Endothelial cell of umbilical vein (primary cell): ENCODE results near the gene HTRA2. TPM values are rescaled to one million over a fixed set of nuclear protein-coding genes. Genes with fewer than 3 reads are reported as not detected.

ENCODE experiments used
- BruUV-seq: library from RNA; stranded (reverse); fragments of 400-500 nt; replicated peaks from 2 replicates; lab custom pipeline; 2021; lab: Mats Ljungman, UMichigan
- CTCF ChIA-PET: fragments of 300-600, 350-600 bp; sonication (Branson Sonifier 250); formaldehyde crosslinking; loops from one replicate; lab custom pipeline; 2021; ENCODE audit warnings: antibody characterized with exemption, inconsistent platforms; lab: Charles Lee
- POLR2A ChIA-PET: fragments of 300-600, 350-600 bp; sonication (Branson Sonifier 250); formaldehyde crosslinking; loops from one replicate; lab custom pipeline; 2021; ENCODE audit warnings: antibody characterized with exemption, inconsistent platforms; lab: Charles Lee
- DNase-seq: peaks from one replicate; pipeline ENCODE4 v3.0.0-alpha.2; 2011; ENCODE audit warnings: low read depth, low spot score
- FAIRE-seq: peaks from 2 replicates; lab custom pipeline; 2011; peaks lifted over from hg19 to GRCh38; lab: Jason Lieb, UNC
- H2AFZ ChIP-seq: 2 replicates; pipeline ENCODE4 v1.6.0; 2012; ENCODE audit warnings: low read depth, low read length, control low read depth, inconsistent platforms
- H3K27ac ChIP-seq: 2 replicates; pipeline ENCODE4 v1.5.1; 2011; ENCODE audit warnings: low read depth, mild to moderate bottlenecking, control low read depth, low read length, moderate library complexity; ENCODE audit not compliant: insufficient read depth
- H3K27me3 ChIP-seq, 2 experiments: 2 replicates each; pipeline versions ENCODE4 v1.6.0 to v1.6.1; 2011; ENCODE audit warnings: low read length in 2 of 2, mixed read lengths in 1 of 2; ENCODE audit not compliant: control insufficient read depth in 2 of 2, insufficient read depth in 2 of 2
- H3K36me3 ChIP-seq, 2 experiments: 2 replicates in 1 of 2; 3 replicates in 1 of 2; pipeline ENCODE4 v1.5.1; 2011; ENCODE audit warnings: low read length in 2 of 2, mild to moderate bottlenecking in 1 of 2, moderate library complexity in 1 of 2; ENCODE audit not compliant: control insufficient read depth in 2 of 2, insufficient read depth in 2 of 2; ENCODE audit errors: extremely low read depth in 1 of 2
- H3K4me1 ChIP-seq: 3 replicates; pipeline ENCODE4 v1.5.1; 2011; ENCODE audit warnings: mild to moderate bottlenecking, low read length; ENCODE audit not compliant: control insufficient read depth, insufficient read depth; ENCODE audit errors: extremely low read depth
- H3K4me2 ChIP-seq: 2 replicates; pipeline ENCODE4 v1.6.1; 2011; ENCODE audit warnings: low read length, control low read depth, mixed read lengths; ENCODE audit not compliant: insufficient read depth
- H3K4me3 ChIP-seq, 3 experiments: fragments of 200-600 bp in 1 of 3; sonication (generic), shearing (Covaris generic) in 1 of 3; replicated peaks in 1 of 3; 2 replicates each; pipeline ENCODE4 v1.5.1; 2011 to 2016; ENCODE audit warnings: control low read depth in 3 of 3, low read length in 3 of 3, mild to moderate bottlenecking in 2 of 3, inconsistent platforms in 1 of 3, low read depth in 1 of 3, moderate library complexity in 1 of 3; ENCODE audit not compliant: insufficient read depth in 1 of 3
- H3K79me2 ChIP-seq: 2 replicates; pipeline ENCODE4 v1.6.0; 2012; ENCODE audit warnings: low read length, inconsistent platforms; ENCODE audit not compliant: control insufficient read depth, insufficient read depth
- H3K9ac ChIP-seq: replicated peaks from 2 replicates; pipeline ENCODE3; 2011; ENCODE audit warnings: low read length, control low read depth; ENCODE audit not compliant: insufficient read depth; ENCODE audit errors: extremely low read depth
- H3K9me1 ChIP-seq: replicated peaks from 3 replicates; pipeline ENCODE4 v1.6.0; 2011; ENCODE audit warnings: mild to moderate bottlenecking, low read length; ENCODE audit not compliant: control insufficient read depth, insufficient read depth; ENCODE audit errors: extremely low read depth
- H3K9me3 ChIP-seq: replicated peaks from 2 replicates; pipeline ENCODE4 v1.5.1; 2012; ENCODE audit warnings: low read length, inconsistent platforms; ENCODE audit not compliant: control insufficient read depth, insufficient read depth
- H4K20me1 ChIP-seq: replicated peaks from 2 replicates; pipeline ENCODE3; 2011; ENCODE audit warnings: mild to moderate bottlenecking, low read length; ENCODE audit not compliant: control insufficient read depth, insufficient read depth; ENCODE audit errors: extremely low read depth
- EZH2 ChIP-seq: IDR thresholded peaks from 2 replicates; pipeline ENCODE4 v1.6.1; 2012; ENCODE audit warnings: borderline replicate concordance, low read depth, mild to moderate bottlenecking, moderate library complexity, low read length, inconsistent platforms; ENCODE audit not compliant: severe bottlenecking
- FOS ChIP-seq: IDR thresholded peaks from 2 replicates; pipeline ENCODE4 v1.6.1; 2011; ENCODE audit warnings: mild to moderate bottlenecking, low read length, moderate library complexity, borderline replicate concordance; ENCODE audit not compliant: insufficient read depth
- GATA2 ChIP-seq: IDR thresholded peaks from 2 replicates; pipeline ENCODE4 v1.7.0; 2011; ENCODE audit warnings: low read depth, mild to moderate bottlenecking, moderate library complexity, mixed read lengths, low read length; ENCODE audit not compliant: insufficient read length, insufficient read depth
- JUN ChIP-seq: IDR thresholded peaks from 2 replicates; pipeline ENCODE4 v1.6.1; 2011; ENCODE audit warnings: borderline replicate concordance, low read depth; ENCODE audit not compliant: insufficient read length, insufficient read depth
- MYC ChIP-seq: IDR thresholded peaks from one replicate; pipeline ENCODE4 v1.6.1; 2011; ENCODE audit warnings: mild to moderate bottlenecking, low read depth, low read length
- POLR2A ChIP-seq: IDR thresholded peaks from 2 replicates; pipeline ENCODE4 v1.6.1; 2012; ENCODE audit warnings: low read depth, mild to moderate bottlenecking, control low read depth, low read length
- POLR2AphosphoS5 ChIP-seq: IDR thresholded peaks from 2 replicates; pipeline ENCODE4 v1.6.1; 2012; ENCODE audit warnings: low read depth, mild to moderate bottlenecking, control low read depth, low read length, moderate library complexity; ENCODE audit not compliant: insufficient read depth
- dilution Hi-C: fragments of 300-500 bp; cut with MboI; formaldehyde crosslinking; loops from one replicate; pipeline ENCODE4 v1.15.0; 2019; ENCODE audit warnings: low sequenced_read_pairs; ENCODE audit not compliant: extremely low pct_ligation_motif_present
- intact Hi-C: fragments of 100-400 bp; cut with micrococcal nuclease; formaldehyde crosslinking; loops from one replicate; pipeline ENCODE4 v1.10.0; 2022
- polyA plus RNA-seq, 4 experiments: library from polyadenylated mRNA; depleted of rRNA in 3 of 4; stranded (reverse) in 3 of 4; unstranded in 1 of 4; fragments of >200 nt; gene quantifications; 2 replicates each; pipeline versions ENCODE4 v1.2.1 to v1.2.3, GENCODE V29; 2011 to 2012; ENCODE audit warnings: missing spikeins in 1 of 4
- total RNA-seq: library from RNA; stranded (reverse); gene quantifications from 2 replicates; pipeline ENCODE4 v1.2.3, GENCODE V29; 2021
- TF ChIP-seq, protein P1 (sequence below), 2 donors: IDR thresholded peaks; 1 replicate in 1 of 2; 2 replicates in 1 of 2; pipeline ENCODE4 v1.5.1; 2011; ENCODE audit warnings: low read length in 2 of 2, mild to moderate bottlenecking in 2 of 2, moderate library complexity in 2 of 2, control low read depth in 1 of 2, inconsistent platforms in 1 of 2, low read depth in 1 of 2; ENCODE audit not compliant: insufficient read depth in 1 of 2; ENCODE audit errors: extremely low read depth in 1 of 2
- TF ChIP-seq, protein P2 (sequence below): IDR thresholded peaks from 2 replicates; pipeline ENCODE4 v1.6.1; 2011; ENCODE audit not compliant: insufficient read depth, insufficient read length

The HTRA2 gene
- total and polyA plus RNA-seq, 2 donors (not counting 3 experiments of a cell fraction or from before 2014, with no cell fraction given) = 34.3 to 54.1 TPM

DNA sequence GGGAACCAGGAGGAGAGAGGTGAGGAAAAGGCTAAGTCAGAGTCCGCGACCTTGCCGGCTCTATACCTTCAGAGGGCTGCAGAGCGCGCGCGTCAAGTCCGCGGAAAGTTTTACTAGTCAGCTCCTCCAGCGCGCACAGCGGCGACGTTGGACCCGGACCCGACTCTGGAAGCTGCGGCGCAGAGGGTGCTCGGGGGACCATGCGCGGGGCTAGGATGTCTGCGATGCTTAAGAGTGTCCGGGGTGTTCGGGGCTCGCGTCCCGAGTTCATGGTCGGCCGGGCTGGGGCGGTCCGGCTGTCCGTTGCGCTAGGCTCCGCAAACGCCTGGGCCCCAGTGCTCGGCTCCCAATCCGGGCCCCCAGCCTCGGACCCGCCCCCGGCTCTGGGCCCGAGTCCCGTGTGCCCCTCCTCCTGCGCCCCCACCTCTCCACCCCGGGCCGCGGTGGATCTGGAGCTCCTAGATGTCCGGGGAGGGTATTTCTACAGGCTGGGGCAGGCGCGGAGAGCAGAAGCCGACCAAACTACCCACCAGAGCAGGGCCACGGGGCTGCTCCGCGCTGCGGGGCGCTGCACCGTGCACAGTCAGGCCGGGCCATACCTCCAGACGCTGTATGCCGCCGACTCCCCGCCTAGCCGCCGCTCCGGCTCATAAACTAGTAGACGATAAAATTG is 30.3 kb upstream of the HTRA2 start, which contains the start of gene LBX2:
Gene LBX2 (minus strand): TSS at position 337 of the 673 bp plus-strand sequence. CDS start 66 bp downstream, at position 271.
- Histone ChIP-seq H3K4me1 (peaks cover 32% of the 10 kb centered on the region), H3K4me3 (peak within 1 kb of the TSS in 2 of 3 experiments; percentile 19 to 25), H3K27ac (no peak within 1 kb of the TSS), H3K9ac (no peak within 1 kb of the TSS), H3K27me3 (peaks cover 23 to 40% of the 10 kb centered on the region in 2 experiments), H3K9me3 (no peaks in the 10 kb centered on the region), H3K4me2 (peak within 1 kb of the TSS; percentile 50), H3K36me3 (no peaks in the 10 kb centered on the region), H4K20me1 (no peaks in the 10 kb centered on the region), H3K9me1 (no peaks in the 10 kb centered on the region), H2AFZ (peak within 1 kb of the TSS; percentile 11), H3K79me2 (no peaks in the 10 kb centered on the region)
- FAIRE-seq (no peak), DNase-seq (no peak)
- dilution Hi-C loops = no loop called here
- CTCF ChIA-PET = interaction anchor here (0.7 to 1.5 kb wide), 6 partner anchors 8 to 87 kb away, joined by 3 to 4 read pairs (median 3); partner anchors contain the start of genes INO80B and WBP1
- BruUV-seq = no TSS peak
- TF ChIP-seq EZH2 = peak; percentile 81
- TF ChIP-seq FOS = no peak
- TF ChIP-seq GATA2 = no peak
- POLR2A ChIA-PET = interaction anchor here (1.1 kb wide), 1 partner anchor 30 kb away, joined by 3 read pairs; the partner anchor contains the start of gene AUP1
- intact Hi-C loops = loop anchor here (5.0 kb wide), 1 partner anchor 33 kb away; no protein-coding TSS in a partner anchor

DNA sequence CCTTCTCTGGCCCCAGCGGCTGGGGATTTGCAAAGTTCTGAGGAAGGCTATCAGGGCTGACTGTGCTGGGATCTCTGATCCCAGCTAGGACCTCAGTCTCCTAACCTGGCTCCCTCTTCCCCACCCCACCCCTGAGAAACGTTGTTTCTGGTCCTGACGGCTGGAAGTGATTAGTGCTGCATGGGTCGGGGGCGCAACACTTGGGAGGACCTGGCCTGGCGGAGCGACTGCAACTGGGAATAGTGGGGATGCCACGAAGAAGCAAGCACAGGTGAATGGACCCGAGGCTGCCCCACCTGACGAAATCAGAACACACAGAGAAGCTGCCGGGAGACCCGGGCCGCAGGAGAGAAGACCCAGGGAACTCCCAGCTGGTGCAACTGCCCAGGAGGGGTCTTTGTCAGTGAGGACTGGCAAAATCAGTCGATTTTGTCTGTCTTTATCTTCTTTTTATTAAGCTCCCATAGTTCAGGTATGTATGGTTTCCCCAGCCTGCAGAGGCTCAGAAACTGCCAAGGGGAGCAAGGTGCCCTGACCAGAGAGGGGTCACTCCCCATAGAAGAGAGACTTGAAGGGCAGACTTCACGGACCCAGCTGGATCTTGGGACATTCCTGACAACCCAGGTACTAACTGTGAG is 29.7 kb upstream of the HTRA2 start:
- no peak overlapping the region for H3K4me3 ChIP-seq
- H3K9me3 ChIP-seq = no peaks in the 10 kb centered on the region
- intact Hi-C loops = loop anchor here (5.0 kb wide), 2 partner anchors 32 to 152 kb away; partner anchors contain the start of gene SEMA4F
- no peaks in the 10 kb centered on the region for H3K79me2 ChIP-seq
- no peak overlapping the region for H3K27ac ChIP-seq
- TF ChIP-seq POLR2A = no peak
- TF ChIP-seq POLR2AphosphoS5 = no peak
- TF ChIP-seq GATA2 = no peak
- TF ChIP-seq, protein P1, sequence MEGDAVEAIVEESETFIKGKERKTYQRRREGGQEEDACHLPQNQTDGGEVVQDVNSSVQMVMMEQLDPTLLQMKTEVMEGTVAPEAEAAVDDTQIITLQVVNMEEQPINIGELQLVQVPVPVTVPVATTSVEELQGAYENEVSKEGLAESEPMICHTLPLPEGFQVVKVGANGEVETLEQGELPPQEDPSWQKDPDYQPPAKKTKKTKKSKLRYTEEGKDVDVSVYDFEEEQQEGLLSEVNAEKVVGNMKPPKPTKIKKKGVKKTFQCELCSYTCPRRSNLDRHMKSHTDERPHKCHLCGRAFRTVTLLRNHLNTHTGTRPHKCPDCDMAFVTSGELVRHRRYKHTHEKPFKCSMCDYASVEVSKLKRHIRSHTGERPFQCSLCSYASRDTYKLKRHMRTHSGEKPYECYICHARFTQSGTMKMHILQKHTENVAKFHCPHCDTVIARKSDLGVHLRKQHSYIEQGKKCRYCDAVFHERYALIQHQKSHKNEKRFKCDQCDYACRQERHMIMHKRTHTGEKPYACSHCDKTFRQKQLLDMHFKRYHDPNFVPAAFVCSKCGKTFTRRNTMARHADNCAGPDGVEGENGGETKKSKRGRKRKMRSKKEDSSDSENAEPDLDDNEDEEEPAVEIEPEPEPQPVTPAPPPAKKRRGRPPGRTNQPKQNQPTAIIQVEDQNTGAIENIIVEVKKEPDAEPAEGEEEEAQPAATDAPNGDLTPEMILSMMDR (IDR thresholded peaks at IDR 0.05; ENCODE audit: extremely low read depth in 1 of 2, insufficient read depth in 1 of 2, low read depth in 1 of 2, low read length in 2 of 2) = no peak
- no peak for TF ChIP-seq JUN
- no peak for TF ChIP-seq FOS
- TF ChIP-seq MYC = no peak
- TF ChIP-seq, protein P2, sequence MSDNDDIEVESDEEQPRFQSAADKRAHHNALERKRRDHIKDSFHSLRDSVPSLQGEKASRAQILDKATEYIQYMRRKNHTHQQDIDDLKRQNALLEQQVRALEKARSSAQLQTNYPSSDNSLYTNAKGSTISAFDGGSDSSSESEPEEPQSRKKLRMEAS = no peak
- TF ChIP-seq EZH2 = no peak
- H3K4me2 ChIP-seq = no peak overlapping the region
- dilution Hi-C loops = no loop called here
- H3K27me3 ChIP-seq = peaks cover 23 to 40% of the 10 kb centered on the region in 2 experiments
- ChIA-PET POLR2A (interaction anchor here (1.1 kb wide), 1 partner anchor 29 kb away, joined by 3 read pairs; the partner anchor contains the start of gene AUP1), CTCF (interaction anchor here (1.0 to 1.6 kb wide), 6 partner anchors 9 to 88 kb away, joined by 3 to 7 read pairs (median 4); partner anchors contain the start of genes CCDC142, INO80B and TTC31)
- no peak for FAIRE-seq
- H3K9ac ChIP-seq = no peak overlapping the region
- H3K4me1 ChIP-seq = peaks cover 32% of the 10 kb centered on the region
- no peak overlapping the region for H2AFZ ChIP-seq
- no TSS peak for BruUV-seq
- H4K20me1 ChIP-seq = no peaks in the 10 kb centered on the region
- DNase-seq = no peak
- H3K9me1 ChIP-seq = no peaks in the 10 kb centered on the region
- no peaks in the 10 kb centered on the region for H3K36me3 ChIP-seq
